Coronary artery (tissue), 2 donors: ENCODE measurements around the gene DNAJC5.

Experiments
- DNase-seq: peaks from one replicate; pipeline ENCODE4 v3.0.0-alpha.2; 2017; ENCODE audit warnings: low spot score
- H3K27ac ChIP-seq, 2 donors: fragments of 200-600 bp; sonication (generic); one replicate each; pipeline ENCODE4 v1.5.1; 2016 to 2019
- H3K4me3 ChIP-seq: fragments of 200-600 bp; sonication (generic); 2 replicates; pipeline ENCODE4 v1.5.1; 2016; ENCODE audit warnings: mild to moderate bottlenecking, moderate library complexity
- TF ChIP-seq, protein P1 (sequence below): fragments of 200-600 bp; sonication (generic); IDR thresholded peaks from one replicate; pipeline ENCODE4 v1.5.1; 2019; ENCODE audit warnings: antibody characterized with exemption

Gene DNAJC5

DNA sequence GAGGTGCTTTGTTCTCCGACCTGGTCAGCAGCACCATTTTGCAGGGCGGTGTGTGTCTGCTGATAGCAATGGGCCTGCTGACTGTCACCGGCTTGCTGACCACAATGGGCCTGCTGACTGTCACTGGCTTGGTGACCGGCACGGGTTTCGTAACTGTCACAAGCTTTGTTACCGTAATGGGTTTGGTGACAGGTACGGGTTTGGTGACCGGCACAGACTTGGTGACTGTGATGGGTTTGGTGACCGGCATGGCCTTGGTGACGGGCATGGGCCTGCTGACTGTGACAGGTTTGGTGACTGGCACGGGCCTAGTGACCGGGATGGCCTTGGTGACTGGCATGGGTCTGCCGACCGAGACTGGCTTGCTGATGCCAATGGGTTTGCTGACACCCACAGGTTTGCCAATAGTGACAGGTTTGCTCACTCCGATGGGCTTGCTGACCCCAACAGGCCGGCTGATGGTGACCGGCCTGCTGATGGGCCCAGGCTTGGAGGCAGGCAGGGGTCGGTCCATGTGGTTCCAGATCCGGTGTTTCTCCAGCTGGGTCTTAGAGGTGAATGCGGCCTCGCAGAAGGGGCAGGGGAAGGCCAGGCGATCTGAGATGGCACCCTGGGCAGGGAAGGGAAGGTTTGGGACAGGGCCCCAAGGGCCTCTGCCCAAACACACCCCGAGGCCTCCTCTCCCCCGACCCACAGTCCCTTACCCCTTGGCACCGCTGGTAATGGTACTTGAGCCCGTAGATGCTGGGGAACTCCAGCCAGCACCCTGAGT is 71.4 kb downstream of the DNAJC5 start:
- no peak for DNase-seq
- TF ChIP-seq, protein P1, sequence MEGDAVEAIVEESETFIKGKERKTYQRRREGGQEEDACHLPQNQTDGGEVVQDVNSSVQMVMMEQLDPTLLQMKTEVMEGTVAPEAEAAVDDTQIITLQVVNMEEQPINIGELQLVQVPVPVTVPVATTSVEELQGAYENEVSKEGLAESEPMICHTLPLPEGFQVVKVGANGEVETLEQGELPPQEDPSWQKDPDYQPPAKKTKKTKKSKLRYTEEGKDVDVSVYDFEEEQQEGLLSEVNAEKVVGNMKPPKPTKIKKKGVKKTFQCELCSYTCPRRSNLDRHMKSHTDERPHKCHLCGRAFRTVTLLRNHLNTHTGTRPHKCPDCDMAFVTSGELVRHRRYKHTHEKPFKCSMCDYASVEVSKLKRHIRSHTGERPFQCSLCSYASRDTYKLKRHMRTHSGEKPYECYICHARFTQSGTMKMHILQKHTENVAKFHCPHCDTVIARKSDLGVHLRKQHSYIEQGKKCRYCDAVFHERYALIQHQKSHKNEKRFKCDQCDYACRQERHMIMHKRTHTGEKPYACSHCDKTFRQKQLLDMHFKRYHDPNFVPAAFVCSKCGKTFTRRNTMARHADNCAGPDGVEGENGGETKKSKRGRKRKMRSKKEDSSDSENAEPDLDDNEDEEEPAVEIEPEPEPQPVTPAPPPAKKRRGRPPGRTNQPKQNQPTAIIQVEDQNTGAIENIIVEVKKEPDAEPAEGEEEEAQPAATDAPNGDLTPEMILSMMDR = no peak
- Histone ChIP-seq H3K4me3 (no peak overlapping the region), H3K27ac (no peak overlapping the region)

DNA sequence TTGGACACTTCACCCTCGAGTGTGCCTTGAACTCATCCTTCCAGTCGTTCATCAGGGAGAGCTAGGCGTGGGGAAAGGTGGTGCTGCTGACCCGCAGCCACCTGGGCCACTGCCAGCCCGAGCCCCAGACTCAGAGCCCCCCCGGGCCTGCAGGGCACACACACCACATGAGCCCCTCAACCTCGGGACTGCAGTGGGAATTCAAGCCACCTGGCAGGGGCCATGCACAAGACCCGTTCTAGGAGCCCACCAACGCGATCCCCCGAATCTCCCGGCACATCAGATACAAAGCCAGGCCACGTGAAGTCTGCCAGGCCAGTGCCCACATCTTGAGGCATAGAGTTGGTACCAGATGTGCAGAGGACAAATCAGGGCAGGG is 72.0 kb downstream of the DNAJC5 start:
- TF ChIP-seq, protein P1 = no peak
- H3K27ac ChIP-seq = no peak overlapping the region
- DNase-seq = no peak

DNA sequence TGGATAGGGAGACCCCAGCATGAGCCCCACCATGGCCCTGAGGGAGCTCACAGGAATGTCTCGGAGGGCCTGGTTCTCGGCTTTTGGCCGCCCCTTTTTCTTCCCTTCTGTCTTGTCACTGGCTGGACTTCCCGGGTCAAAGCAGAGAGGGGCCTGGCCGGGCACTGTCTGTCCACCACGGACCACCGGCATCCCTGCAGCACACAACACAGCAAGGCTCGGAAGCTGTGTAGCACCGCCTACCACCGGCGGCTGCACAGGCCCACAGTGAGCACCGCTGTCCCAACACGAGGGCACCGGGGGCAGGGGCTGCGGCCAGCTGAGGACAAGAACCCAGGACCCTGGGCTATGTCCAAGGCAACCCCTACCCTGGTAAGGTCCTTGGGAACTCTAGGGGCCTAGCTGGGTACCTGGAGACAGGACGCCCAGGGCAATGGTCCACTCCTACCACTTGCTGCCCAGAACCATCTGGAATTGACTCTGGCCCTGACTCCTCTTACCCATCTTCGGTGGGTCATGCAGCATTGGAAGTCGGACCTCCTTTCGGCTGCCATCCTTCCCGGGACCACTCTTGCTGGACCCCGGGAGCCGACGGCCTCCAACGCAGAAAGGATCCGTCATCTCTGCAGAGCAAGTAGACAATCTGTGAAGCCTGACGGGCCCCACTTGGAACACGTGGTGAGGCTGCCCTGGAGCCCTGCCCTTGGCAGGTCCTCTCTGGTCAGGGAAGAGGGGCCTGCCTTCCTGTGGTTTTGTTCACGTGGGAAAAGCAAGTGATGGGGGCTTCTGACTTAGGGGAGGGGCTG is 72.6 kb downstream of the DNAJC5 start:
- Histone ChIP-seq H3K27ac (peak overlapping the region in 1 of 2 donors; percentile 76), H3K4me3 (no peak overlapping the region)
- DNase-seq = no peak
- TF ChIP-seq, protein P1 = no peak

More for the DNA sequence above, 72.0 kb downstream of the DNAJC5 start:
- no peak overlapping the region for H3K4me3 ChIP-seq

DNA sequence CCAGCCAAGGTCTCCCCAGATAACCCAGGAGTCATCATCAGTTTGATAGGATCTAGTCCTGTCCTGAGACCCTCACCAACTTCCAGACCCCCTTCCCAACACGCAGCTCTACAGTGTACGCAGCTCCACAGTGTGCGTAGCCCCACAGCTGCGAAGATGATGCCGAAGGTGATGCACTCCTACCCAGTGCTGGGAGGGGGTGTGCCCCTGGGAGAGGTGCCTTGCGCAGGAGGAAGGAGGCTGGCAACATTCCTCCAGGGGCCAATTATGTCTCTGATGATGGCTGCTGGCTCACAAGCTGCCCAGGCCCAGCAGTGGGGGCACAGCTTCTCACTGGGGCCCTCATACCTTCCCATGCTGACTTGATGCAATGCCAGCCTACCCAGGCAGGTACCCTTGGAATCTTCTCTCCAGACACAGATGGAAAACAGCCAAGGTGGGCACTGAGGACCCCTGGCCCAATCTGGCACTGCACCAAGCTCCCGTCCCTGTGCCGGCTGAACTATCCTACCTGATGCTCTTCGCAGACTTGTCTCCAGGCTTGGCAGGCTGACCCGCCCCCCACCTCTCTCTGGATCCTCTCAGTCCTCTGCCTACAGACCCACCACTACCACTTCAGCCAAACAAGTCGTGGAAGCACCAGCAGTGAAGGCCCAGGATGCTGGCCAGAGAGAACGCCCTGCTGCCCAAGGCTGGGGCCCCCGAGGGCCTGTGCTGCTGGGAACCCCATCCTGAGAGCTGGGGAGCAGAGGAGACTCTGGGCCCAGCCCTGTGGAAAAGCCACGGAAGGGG is 73.4 kb downstream of the DNAJC5 start:
- no peak for DNase-seq

DNA sequence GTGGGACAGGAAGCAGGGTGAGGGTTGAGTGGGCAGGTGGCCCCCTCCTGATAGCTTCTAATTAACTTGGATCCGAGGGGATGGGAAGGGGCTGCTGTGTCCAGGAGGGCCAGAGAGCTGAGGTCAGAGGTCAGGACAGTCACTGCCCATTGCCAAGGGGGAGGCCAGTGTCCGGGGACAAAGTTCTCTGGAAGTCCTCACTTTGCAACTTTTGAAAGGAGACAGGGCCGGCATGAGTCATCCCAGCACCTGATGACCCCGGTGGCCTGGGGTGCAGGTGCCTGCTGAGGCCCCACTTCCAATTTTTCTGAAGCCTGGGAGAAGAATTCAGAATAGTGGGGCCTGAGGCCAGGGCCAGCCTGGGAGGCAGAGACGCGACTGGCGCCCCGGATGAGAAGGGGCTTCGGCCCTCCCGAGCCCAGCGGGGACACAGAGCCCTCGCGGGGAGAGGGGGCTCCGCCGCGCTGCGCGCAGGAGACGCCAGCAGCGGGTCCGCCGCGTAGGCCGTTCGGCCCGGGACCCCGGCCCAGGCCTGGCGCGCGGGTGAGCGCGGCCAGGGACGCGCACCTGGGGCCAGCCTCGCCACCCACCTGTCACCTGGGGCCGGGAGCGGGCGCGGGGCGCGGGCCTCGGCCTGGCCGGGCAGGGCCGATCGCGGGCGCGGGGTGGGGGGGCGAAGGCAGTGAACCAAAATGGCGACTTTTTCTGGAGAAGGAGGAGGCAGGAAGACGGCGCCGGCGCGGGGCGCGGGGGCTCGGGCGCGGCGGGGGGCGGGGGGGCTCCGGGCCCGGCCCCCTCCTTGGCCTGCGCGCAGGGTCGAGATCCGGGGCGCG is 74.2 kb downstream of the DNAJC5 start:
- no peak for DNase-seq
- H3K27ac ChIP-seq = peak overlapping the region; percentile 65 to 76
- TF ChIP-seq, protein P1 = no peak
- H3K4me3 ChIP-seq = peak overlapping the region; percentile 81

More for the DNA sequence above, 73.4 kb downstream of the DNAJC5 start:
- Histone ChIP-seq H3K4me3 (peak overlapping the region; percentile 81), H3K27ac (peak overlapping the region; percentile 65 to 76)
- TF ChIP-seq, protein P1 = no peak
